Fibroblast of mammary gland (primary cell): Measurements from ENCODE around the gene ADAMTS2.

ENCODE experiments used
- DNase-seq: peaks from one replicate; pipeline ENCODE4 v3.0.0-alpha.2; 2010; ENCODE audit warnings: low read depth
- H3K4me3 ChIP-seq: 2 replicates; pipeline ENCODE4 v1.5.1; 2011; ENCODE audit warnings: low read depth, mild to moderate bottlenecking, low read length, moderate library complexity; ENCODE audit not compliant: control insufficient read depth
- CTCF ChIP-seq: conservative IDR thresholded peaks from 2 replicates; pipeline ENCODE4 v1.5.1; 2011; ENCODE audit warnings: low read depth, low read length, inconsistent platforms; ENCODE audit not compliant: control insufficient read depth, insufficient read depth

The ADAMTS2 gene

GRCh38 chr5:179160584-179160983 is 184.7 kb downstream of the ADAMTS2 start:
- no peak overlapping the region for H3K4me3 ChIP-seq
- TF ChIP-seq CTCF, result no peak
- peak; percentile 72 for DNase-seq

GRCh38 chr5:179158556-179158955 is 186.7 kb downstream of the ADAMTS2 start:
- TF ChIP-seq CTCF, result no peak
- no peak overlapping the region for H3K4me3 ChIP-seq
- no peak for DNase-seq

GRCh38 chr5:179154991-179155955 is 190.0 kb downstream of the ADAMTS2 start:
- DNase-seq, result no peak
- TF ChIP-seq CTCF, result no peak

GRCh38 chr5:179154346-179154990 is 190.8 kb downstream of the ADAMTS2 start:
- no peak for TF ChIP-seq CTCF
- no peak overlapping the region for H3K4me3 ChIP-seq
- DNase-seq, result no peak

More at GRCh38 chr5:179154991-179155955, 190.0 kb downstream of the ADAMTS2 start:
- H3K4me3 ChIP-seq, result no peak overlapping the region

- TF ChIP-seq CTCF, result no peak
- DNase-seq, result no peak
- no peak overlapping the region for H3K4me3 ChIP-seq
Observed at GRCh38 chr5:179153921-179154345, 191.3 kb downstream of the ADAMTS2 start.

GRCh38 chr5:179153341-179153901 is 191.8 kb downstream of the ADAMTS2 start:
- no peak for DNase-seq
- H3K4me3 ChIP-seq, result no peak overlapping the region
- no peak for TF ChIP-seq CTCF
